Left ventricle myocardium inferior (tissue), 1 donor: ENCODE data around the gene NR3C2. TPM values are rescaled to one million over a fixed set of nuclear protein-coding genes. Genes with fewer than 3 reads are reported as not detected.

Experiments used
- DNase-seq: peaks from one replicate; pipeline ENCODE4 v3.0.0-alpha.2; 2020
- H3K27ac ChIP-seq: fragments of 200-600 bp; replicated peaks from 2 replicates; pipeline ENCODE4 v1.8.0; 2021
- H3K27me3 ChIP-seq: fragments of 200-600 bp; 2 replicates; pipeline ENCODE4 v1.8.0; 2021; ENCODE audit warnings: low read depth
- H3K36me3 ChIP-seq: fragments of 200-600 bp; 2 replicates; pipeline ENCODE4 v1.8.0; 2021
- H3K4me1 ChIP-seq: fragments of 200-600 bp; 2 replicates; pipeline ENCODE4 v1.8.0; 2021
- H3K4me3 ChIP-seq: fragments of 200-600 bp; 2 replicates; pipeline ENCODE4 v1.8.0; 2021; ENCODE audit warnings: mild to moderate bottlenecking, moderate library complexity
- H3K9me3 ChIP-seq: fragments of 200-600 bp; replicated peaks from 2 replicates; pipeline ENCODE4 v1.8.0; 2021
- intact Hi-C: fragments of 100-400 bp; cut with micrococcal nuclease; formaldehyde crosslinking; loops from one replicate; pipeline ENCODE4 v1.11.0; 2022
- total RNA-seq: library from RNA; stranded (reverse); fragmentation: NEBNext Ultra II Directional; extraction: Animal tissue kit (Norgen Biotek cat#: 25700); gene quantifications from one replicate; pipeline ENCODE4 v1.2.1, GENCODE V29; 2021
- TF ChIP-seq, protein P1 (sequence below): fragments of 200-600 bp; IDR thresholded peaks from 2 replicates; pipeline ENCODE4 v1.8.0; 2021; ENCODE audit warnings: antibody characterized with exemption, mild to moderate bottlenecking, borderline replicate concordance
- donor health status: DM: no; HTN: yes; CAD: no; lungs with severe emphysema.

Gene NR3C2
- total RNA-seq, 1 donor from 2014 or later = 23.9 TPM

DNA sequence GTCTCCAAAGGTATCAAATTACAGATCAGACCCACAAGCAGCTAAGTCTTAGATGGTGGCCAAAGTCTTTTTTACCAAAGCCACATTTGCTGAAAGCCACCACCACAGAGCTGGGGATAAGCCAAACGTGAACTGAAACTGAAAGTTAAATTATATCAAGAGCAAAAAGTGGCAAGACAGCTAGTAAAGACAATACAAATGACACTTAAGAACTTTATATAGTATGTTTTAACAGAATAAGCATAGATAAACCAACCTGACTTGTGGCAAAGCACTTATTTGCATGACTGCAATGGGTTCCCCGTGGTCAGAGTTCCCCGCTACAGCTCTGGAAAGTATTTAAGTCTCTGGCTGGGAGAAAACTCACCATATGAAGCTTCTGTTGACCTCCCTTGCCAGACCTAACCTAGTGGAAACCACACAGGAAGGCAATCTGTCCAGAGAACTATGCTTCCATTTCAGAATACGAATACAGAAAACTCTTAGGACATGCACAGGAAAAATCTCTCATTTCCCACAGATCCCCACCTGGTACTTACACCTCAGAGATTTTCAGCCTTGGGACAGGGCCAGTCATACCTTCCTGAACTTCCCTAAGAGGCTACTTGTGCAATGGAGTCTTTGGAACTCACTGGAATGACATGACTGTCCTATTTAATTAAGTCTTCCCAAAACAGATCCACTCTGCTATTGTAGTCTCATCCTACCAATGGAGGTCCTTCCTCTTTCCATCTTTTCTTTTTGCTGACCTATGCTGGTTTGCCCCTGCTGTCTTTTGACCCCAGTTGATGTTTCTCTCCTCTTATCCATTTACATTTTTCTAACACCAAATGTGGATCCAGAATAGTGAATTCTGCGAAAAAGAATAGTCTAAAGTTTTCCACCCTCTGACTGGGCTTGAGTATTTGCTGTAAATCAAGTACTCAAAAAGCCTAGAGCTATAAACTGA is 225.1 kb downstream of the NR3C2 start:
- Histone ChIP-seq H3K27me3 (no peaks in the 10 kb centered on the region), H3K4me1 (peaks cover 49% of the 10 kb centered on the region), H3K9me3 (peaks cover 9% of the 10 kb centered on the region), H3K4me3 (peak overlapping the region; percentile 44), H3K27ac (peak overlapping the region; percentile 79), H3K36me3 (no peaks in the 10 kb centered on the region)
- TF ChIP-seq, protein P1, sequence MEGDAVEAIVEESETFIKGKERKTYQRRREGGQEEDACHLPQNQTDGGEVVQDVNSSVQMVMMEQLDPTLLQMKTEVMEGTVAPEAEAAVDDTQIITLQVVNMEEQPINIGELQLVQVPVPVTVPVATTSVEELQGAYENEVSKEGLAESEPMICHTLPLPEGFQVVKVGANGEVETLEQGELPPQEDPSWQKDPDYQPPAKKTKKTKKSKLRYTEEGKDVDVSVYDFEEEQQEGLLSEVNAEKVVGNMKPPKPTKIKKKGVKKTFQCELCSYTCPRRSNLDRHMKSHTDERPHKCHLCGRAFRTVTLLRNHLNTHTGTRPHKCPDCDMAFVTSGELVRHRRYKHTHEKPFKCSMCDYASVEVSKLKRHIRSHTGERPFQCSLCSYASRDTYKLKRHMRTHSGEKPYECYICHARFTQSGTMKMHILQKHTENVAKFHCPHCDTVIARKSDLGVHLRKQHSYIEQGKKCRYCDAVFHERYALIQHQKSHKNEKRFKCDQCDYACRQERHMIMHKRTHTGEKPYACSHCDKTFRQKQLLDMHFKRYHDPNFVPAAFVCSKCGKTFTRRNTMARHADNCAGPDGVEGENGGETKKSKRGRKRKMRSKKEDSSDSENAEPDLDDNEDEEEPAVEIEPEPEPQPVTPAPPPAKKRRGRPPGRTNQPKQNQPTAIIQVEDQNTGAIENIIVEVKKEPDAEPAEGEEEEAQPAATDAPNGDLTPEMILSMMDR = no peak
- intact Hi-C loops = no loop called here
- DNase-seq = no peak

DNA sequence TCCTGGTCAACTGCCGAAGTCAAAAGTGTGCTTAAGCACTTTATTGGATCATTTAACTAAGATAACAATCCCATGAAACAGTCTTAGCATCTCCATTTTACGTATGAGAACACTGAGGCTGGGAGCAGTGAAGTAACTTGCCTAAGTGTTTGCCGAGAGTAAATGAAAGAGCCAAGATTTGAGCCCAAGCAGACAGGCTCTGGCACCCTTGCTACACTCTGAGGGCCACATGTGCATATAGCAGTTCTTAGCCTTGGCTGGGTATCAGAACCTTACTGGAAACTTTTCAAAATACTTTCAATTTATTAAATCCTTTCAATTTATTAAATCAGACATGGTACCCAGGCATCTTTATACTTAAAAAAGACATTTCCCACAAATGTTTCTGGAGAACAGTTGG is 225.9 kb downstream of the NR3C2 start:
- TF ChIP-seq, protein P1 = no peak
- H3K9me3 ChIP-seq = peaks cover 9% of the 10 kb centered on the region
- H3K4me1 ChIP-seq = peaks cover 57% of the 10 kb centered on the region
- intact Hi-C loops = no loop called here
- no peaks in the 10 kb centered on the region for H3K27me3 ChIP-seq
- H3K4me3 ChIP-seq = peak overlapping the region; percentile 44
- no peak for DNase-seq
- no peaks in the 10 kb centered on the region for H3K36me3 ChIP-seq
- H3K27ac ChIP-seq = peak overlapping the region; percentile 79

DNA sequence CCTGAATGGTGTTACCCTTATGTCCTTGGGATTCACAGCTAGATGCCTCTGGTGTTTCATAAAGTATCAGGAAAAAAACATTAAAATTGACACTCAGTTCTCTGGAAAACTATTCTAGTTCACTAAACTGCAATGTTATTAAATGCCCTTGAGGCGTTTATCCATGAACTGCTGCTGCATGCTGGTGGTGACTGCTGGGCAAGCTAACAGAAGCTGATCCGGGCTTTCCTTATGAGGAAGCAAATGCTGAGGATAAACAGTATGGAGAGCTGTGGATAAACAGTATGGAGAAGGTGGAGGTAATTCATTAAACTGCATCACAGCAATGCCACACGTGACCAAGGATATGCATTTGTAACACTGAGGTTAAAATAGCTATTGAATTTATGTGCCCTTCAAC is 227.0 kb downstream of the NR3C2 start:
- Histone ChIP-seq H3K27ac (peak overlapping the region; percentile 79), H3K4me3 (peak overlapping the region; percentile 32), H3K4me1 (peaks cover 67% of the 10 kb centered on the region), H3K9me3 (peaks cover 9% of the 10 kb centered on the region), H3K27me3 (no peaks in the 10 kb centered on the region), H3K36me3 (no peaks in the 10 kb centered on the region)
- TF ChIP-seq, protein P1 = no peak
- no peak for DNase-seq
- intact Hi-C loops = no loop called here

DNA sequence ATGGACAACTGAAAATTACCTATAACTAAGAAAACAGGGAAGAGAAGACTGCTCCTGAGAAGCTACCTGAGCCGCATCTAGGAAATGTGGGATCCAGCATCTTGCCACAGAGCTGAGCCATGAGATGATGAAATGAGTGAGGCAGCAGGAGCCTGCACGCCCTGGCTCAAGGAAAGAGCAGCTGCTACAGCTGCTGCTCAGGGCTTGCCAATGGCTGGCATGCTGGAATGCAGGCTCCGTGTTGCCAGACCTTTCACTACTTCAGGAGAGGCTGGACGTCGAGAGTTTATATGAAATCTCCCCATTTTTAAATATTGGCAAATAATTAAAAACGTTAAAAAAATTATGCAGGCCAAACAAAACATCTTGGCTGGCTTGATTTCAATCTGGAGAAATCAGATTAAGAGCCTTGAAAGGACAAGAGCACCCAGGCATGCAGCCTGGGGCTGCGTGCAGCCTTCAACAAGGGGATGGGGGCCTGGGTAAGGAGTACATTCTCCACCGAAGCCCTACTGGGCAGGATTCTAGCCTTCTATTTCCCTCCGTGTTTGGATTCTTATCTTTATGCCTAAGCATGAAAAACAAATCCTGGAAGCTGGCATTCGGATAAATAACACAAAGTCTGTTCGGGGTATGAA is 227.6 kb downstream of the NR3C2 start:
- Histone ChIP-seq H3K9me3 (peaks cover 9% of the 10 kb centered on the region), H3K27me3 (no peaks in the 10 kb centered on the region), H3K4me1 (peaks cover 67% of the 10 kb centered on the region), H3K4me3 (peak overlapping the region; percentile 32), H3K36me3 (no peaks in the 10 kb centered on the region), H3K27ac (peak overlapping the region; percentile 79)
- intact Hi-C loops = no loop called here
- peak; percentile 51 for DNase-seq
- TF ChIP-seq, protein P1 = no peak

DNA sequence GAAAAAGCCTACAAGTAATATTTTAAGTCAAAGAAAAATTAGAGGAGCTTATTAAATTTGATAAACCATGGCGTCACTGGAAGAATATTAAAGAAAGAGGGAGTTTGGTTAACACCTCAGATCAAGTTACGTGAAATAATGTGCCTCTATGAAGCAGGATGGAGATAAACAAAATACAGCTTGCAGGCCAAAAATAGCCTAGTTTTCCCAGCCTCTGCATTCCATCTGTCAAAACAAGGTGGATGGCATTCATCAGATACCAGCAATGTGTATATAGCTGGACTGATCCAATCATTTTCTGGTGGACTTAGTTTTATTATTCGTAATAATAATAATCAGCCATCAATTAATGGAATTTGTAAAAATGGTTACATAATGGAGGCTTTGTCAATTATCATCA is 230.7 kb downstream of the NR3C2 start:
- no peak for DNase-seq
- H3K9me3 ChIP-seq = no peaks in the 10 kb centered on the region
- no peak overlapping the region for H3K4me3 ChIP-seq
- H3K27ac ChIP-seq = peak overlapping the region; percentile 24
- no peaks in the 10 kb centered on the region for H3K36me3 ChIP-seq
- TF ChIP-seq, protein P1 = no peak
- intact Hi-C loops = no loop called here
- no peaks in the 10 kb centered on the region for H3K27me3 ChIP-seq
- peaks cover 54% of the 10 kb centered on the region for H3K4me1 ChIP-seq
